Endothelial cell of umbilical vein (primary cell): ENCODE measurements around the gene GPRIN2. TPM values are rescaled to one million over a fixed set of nuclear protein-coding genes. Genes with fewer than 3 reads are reported as not detected.

ENCODE experiments used
- BruUV-seq: library from RNA; stranded (reverse); fragments of 400-500 nt; replicated peaks from 2 replicates; lab custom pipeline; 2021; lab: Mats Ljungman, UMichigan
- CTCF ChIA-PET: fragments of 300-600, 350-600 bp; sonication (Branson Sonifier 250); formaldehyde crosslinking; loops from one replicate; lab custom pipeline; 2021; ENCODE audit warnings: antibody characterized with exemption, inconsistent platforms; lab: Charles Lee
- POLR2A ChIA-PET: fragments of 300-600, 350-600 bp; sonication (Branson Sonifier 250); formaldehyde crosslinking; loops from one replicate; lab custom pipeline; 2021; ENCODE audit warnings: antibody characterized with exemption, inconsistent platforms; lab: Charles Lee
- DNase-seq: peaks from one replicate; pipeline ENCODE4 v3.0.0-alpha.2; 2011; ENCODE audit warnings: low read depth, low spot score
- FAIRE-seq: peaks from 2 replicates; lab custom pipeline; 2011; peaks lifted over from hg19 to GRCh38; lab: Jason Lieb, UNC
- H2AFZ ChIP-seq: 2 replicates; pipeline ENCODE4 v1.6.0; 2012; ENCODE audit warnings: low read depth, low read length, control low read depth, inconsistent platforms
- H3K27ac ChIP-seq: 2 replicates; pipeline ENCODE4 v1.5.1; 2011; ENCODE audit warnings: low read depth, mild to moderate bottlenecking, control low read depth, low read length, moderate library complexity; ENCODE audit not compliant: insufficient read depth
- H3K27me3 ChIP-seq, 2 experiments: 2 replicates each; pipeline versions ENCODE4 v1.6.0 to v1.6.1; 2011; ENCODE audit warnings: low read length in 2 of 2, mixed read lengths in 1 of 2; ENCODE audit not compliant: control insufficient read depth in 2 of 2, insufficient read depth in 2 of 2
- H3K36me3 ChIP-seq, 2 experiments: 2 replicates in 1 of 2; 3 replicates in 1 of 2; pipeline ENCODE4 v1.5.1; 2011; ENCODE audit warnings: low read length in 2 of 2, mild to moderate bottlenecking in 1 of 2, moderate library complexity in 1 of 2; ENCODE audit not compliant: control insufficient read depth in 2 of 2, insufficient read depth in 2 of 2; ENCODE audit errors: extremely low read depth in 1 of 2
- H3K4me1 ChIP-seq: 3 replicates; pipeline ENCODE4 v1.5.1; 2011; ENCODE audit warnings: mild to moderate bottlenecking, low read length; ENCODE audit not compliant: control insufficient read depth, insufficient read depth; ENCODE audit errors: extremely low read depth
- H3K4me2 ChIP-seq: 2 replicates; pipeline ENCODE4 v1.6.1; 2011; ENCODE audit warnings: low read length, control low read depth, mixed read lengths; ENCODE audit not compliant: insufficient read depth
- H3K4me3 ChIP-seq, 3 experiments: fragments of 200-600 bp in 1 of 3; sonication (generic), shearing (Covaris generic) in 1 of 3; replicated peaks in 1 of 3; 2 replicates each; pipeline ENCODE4 v1.5.1; 2011 to 2016; ENCODE audit warnings: control low read depth in 3 of 3, low read length in 3 of 3, mild to moderate bottlenecking in 2 of 3, inconsistent platforms in 1 of 3, low read depth in 1 of 3, moderate library complexity in 1 of 3; ENCODE audit not compliant: insufficient read depth in 1 of 3
- H3K79me2 ChIP-seq: 2 replicates; pipeline ENCODE4 v1.6.0; 2012; ENCODE audit warnings: low read length, inconsistent platforms; ENCODE audit not compliant: control insufficient read depth, insufficient read depth
- H3K9ac ChIP-seq: replicated peaks from 2 replicates; pipeline ENCODE3; 2011; ENCODE audit warnings: low read length, control low read depth; ENCODE audit not compliant: insufficient read depth; ENCODE audit errors: extremely low read depth
- H3K9me1 ChIP-seq: replicated peaks from 3 replicates; pipeline ENCODE4 v1.6.0; 2011; ENCODE audit warnings: mild to moderate bottlenecking, low read length; ENCODE audit not compliant: control insufficient read depth, insufficient read depth; ENCODE audit errors: extremely low read depth
- H3K9me3 ChIP-seq: replicated peaks from 2 replicates; pipeline ENCODE4 v1.5.1; 2012; ENCODE audit warnings: low read length, inconsistent platforms; ENCODE audit not compliant: control insufficient read depth, insufficient read depth
- H4K20me1 ChIP-seq: replicated peaks from 2 replicates; pipeline ENCODE3; 2011; ENCODE audit warnings: mild to moderate bottlenecking, low read length; ENCODE audit not compliant: control insufficient read depth, insufficient read depth; ENCODE audit errors: extremely low read depth
- CTCF ChIP-seq, 2 donors: IDR thresholded peaks; 1 replicate in 1 of 2; 2 replicates in 1 of 2; pipeline ENCODE4 v1.5.1; 2011; ENCODE audit warnings: low read length in 2 of 2, mild to moderate bottlenecking in 2 of 2, moderate library complexity in 2 of 2, control low read depth in 1 of 2, inconsistent platforms in 1 of 2, low read depth in 1 of 2; ENCODE audit not compliant: insufficient read depth in 1 of 2; ENCODE audit errors: extremely low read depth in 1 of 2
- EZH2 ChIP-seq: IDR thresholded peaks from 2 replicates; pipeline ENCODE4 v1.6.1; 2012; ENCODE audit warnings: borderline replicate concordance, low read depth, mild to moderate bottlenecking, moderate library complexity, low read length, inconsistent platforms; ENCODE audit not compliant: severe bottlenecking
- FOS ChIP-seq: IDR thresholded peaks from 2 replicates; pipeline ENCODE4 v1.6.1; 2011; ENCODE audit warnings: mild to moderate bottlenecking, low read length, moderate library complexity, borderline replicate concordance; ENCODE audit not compliant: insufficient read depth
- GATA2 ChIP-seq: IDR thresholded peaks from 2 replicates; pipeline ENCODE4 v1.7.0; 2011; ENCODE audit warnings: low read depth, mild to moderate bottlenecking, moderate library complexity, mixed read lengths, low read length; ENCODE audit not compliant: insufficient read length, insufficient read depth
- JUN ChIP-seq: IDR thresholded peaks from 2 replicates; pipeline ENCODE4 v1.6.1; 2011; ENCODE audit warnings: borderline replicate concordance, low read depth; ENCODE audit not compliant: insufficient read length, insufficient read depth
- MAX ChIP-seq: IDR thresholded peaks from 2 replicates; pipeline ENCODE4 v1.6.1; 2011; ENCODE audit not compliant: insufficient read depth, insufficient read length
- MYC ChIP-seq: IDR thresholded peaks from one replicate; pipeline ENCODE4 v1.6.1; 2011; ENCODE audit warnings: mild to moderate bottlenecking, low read depth, low read length
- POLR2A ChIP-seq: IDR thresholded peaks from 2 replicates; pipeline ENCODE4 v1.6.1; 2012; ENCODE audit warnings: low read depth, mild to moderate bottlenecking, control low read depth, low read length
- POLR2AphosphoS5 ChIP-seq: IDR thresholded peaks from 2 replicates; pipeline ENCODE4 v1.6.1; 2012; ENCODE audit warnings: low read depth, mild to moderate bottlenecking, control low read depth, low read length, moderate library complexity; ENCODE audit not compliant: insufficient read depth
- dilution Hi-C: fragments of 300-500 bp; cut with MboI; formaldehyde crosslinking; loops from one replicate; pipeline ENCODE4 v1.15.0; 2019; ENCODE audit warnings: low sequenced_read_pairs; ENCODE audit not compliant: extremely low pct_ligation_motif_present
- intact Hi-C: fragments of 100-400 bp; cut with micrococcal nuclease; formaldehyde crosslinking; loops from one replicate; pipeline ENCODE4 v1.10.0; 2022
- polyA plus RNA-seq, 4 experiments: library from polyadenylated mRNA; depleted of rRNA in 3 of 4; stranded (reverse) in 3 of 4; unstranded in 1 of 4; fragments of >200 nt; gene quantifications; 2 replicates each; pipeline versions ENCODE4 v1.2.1 to v1.2.3, GENCODE V29; 2011 to 2012; ENCODE audit warnings: missing spikeins in 1 of 4
- total RNA-seq: library from RNA; stranded (reverse); gene quantifications from 2 replicates; pipeline ENCODE4 v1.2.3, GENCODE V29; 2021

Gene GPRIN2
- total and polyA plus RNA-seq, 2 donors (not counting 3 experiments of a cell fraction or from before 2014, with no cell fraction given) = not detected

GRCh38 chr10:46525824-46526681 lies 30.4 kb downstream of the GPRIN2 start:
- no peak for FAIRE-seq
- Histone ChIP-seq H3K9me3 (no peaks in the 10 kb centered on the region), H3K9ac (no peak overlapping the region), H3K36me3 (no peaks in the 10 kb centered on the region), H3K9me1 (no peaks in the 10 kb centered on the region), H4K20me1 (no peaks in the 10 kb centered on the region), H2AFZ (no peak overlapping the region), H3K79me2 (no peaks in the 10 kb centered on the region), H3K27ac (no peak overlapping the region), H3K4me1 (no peaks in the 10 kb centered on the region), H3K27me3 (no peaks in the 10 kb centered on the region), H3K4me2 (no peak overlapping the region), H3K4me3 (no peak overlapping the region)
- no peak for DNase-seq
- dilution Hi-C loops = no loop called here
- TF ChIP-seq CTCF (IDR thresholded peaks at IDR 0.05; ENCODE audit: extremely low read depth in 1 of 2, insufficient read depth in 1 of 2, low read depth in 1 of 2, low read length in 2 of 2) (no peak), EZH2 (no peak), JUN (no peak), GATA2 (no peak), POLR2A (no peak), MYC (no peak), MAX (no peak), POLR2AphosphoS5 (no peak), FOS (no peak)
- no TSS peak for BruUV-seq
- intact Hi-C loops = no loop called here
- ChIA-PET CTCF (no interaction called here), POLR2A (no interaction called here)
